ENCODE data around the gene CERS4. TPM values are rescaled to one million over a fixed set of nuclear protein-coding genes. Genes with fewer than 3 reads are reported as not detected.
"Not testable (repeated sequence)": the region's sequence is repeated elsewhere in the genome, so short reads cannot be mapped to it uniquely, and the experiment has no call there.

CERS4 gene
- total and polyA plus RNA-seq, 4 donors, result 14.4 to 33.7 (median 24.4) TPM

DNA sequence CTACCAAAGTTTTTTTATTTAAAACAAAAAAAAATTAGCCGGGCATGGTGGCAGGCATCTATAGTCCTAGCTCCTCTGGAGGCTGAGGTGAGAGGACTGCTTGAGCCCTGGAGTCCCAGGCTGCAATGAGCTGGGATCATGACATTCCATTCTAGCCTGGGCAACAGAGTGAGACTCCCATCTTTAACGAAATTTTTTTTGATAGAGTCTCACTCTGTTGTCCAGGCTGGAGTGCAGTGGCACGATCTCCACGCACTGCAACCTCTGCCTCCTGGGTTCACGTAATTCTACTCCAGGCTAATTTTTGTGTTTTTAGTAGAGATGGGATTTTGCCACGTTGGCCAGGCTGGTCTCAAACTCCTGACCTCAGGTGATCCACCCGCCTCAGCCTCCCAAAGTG is 1.8 kb upstream of the CERS4 start:
- DNase-seq; ATAC-seq (ENCODE audit: low FRiP score); H3K36me3 ChIP-seq (ENCODE audit: control insufficient read depth in 1 of 2, insufficient read depth in 2 of 2, low read length in 1 of 2); H3K27ac ChIP-seq (ENCODE audit: low read depth in 1 of 2, low read length in 2 of 2); H3K4me3 ChIP-seq (ENCODE audit: low read length in 2 of 2); H3K27me3 ChIP-seq (ENCODE audit: control insufficient read depth in 1 of 2, insufficient read depth in 2 of 2, low read length in 1 of 2); H3K9me3 ChIP-seq (ENCODE audit: control insufficient read depth, low read length); H3K4me1 ChIP-seq (ENCODE audit: control insufficient read depth in 1 of 2, insufficient read depth in 2 of 2, low read length in 2 of 2): not testable (repeated sequence)
- WGBS, 2 donors, result 88 to 90% methylated on average over 7 of the region's 7 CpGs
- intact Hi-C loops (cut with DNase I), result loop anchor here in 1 of 2 donors (5.0 kb wide), 1 partner anchor 45 kb away; no protein-coding TSS in a partner anchor

DNA sequence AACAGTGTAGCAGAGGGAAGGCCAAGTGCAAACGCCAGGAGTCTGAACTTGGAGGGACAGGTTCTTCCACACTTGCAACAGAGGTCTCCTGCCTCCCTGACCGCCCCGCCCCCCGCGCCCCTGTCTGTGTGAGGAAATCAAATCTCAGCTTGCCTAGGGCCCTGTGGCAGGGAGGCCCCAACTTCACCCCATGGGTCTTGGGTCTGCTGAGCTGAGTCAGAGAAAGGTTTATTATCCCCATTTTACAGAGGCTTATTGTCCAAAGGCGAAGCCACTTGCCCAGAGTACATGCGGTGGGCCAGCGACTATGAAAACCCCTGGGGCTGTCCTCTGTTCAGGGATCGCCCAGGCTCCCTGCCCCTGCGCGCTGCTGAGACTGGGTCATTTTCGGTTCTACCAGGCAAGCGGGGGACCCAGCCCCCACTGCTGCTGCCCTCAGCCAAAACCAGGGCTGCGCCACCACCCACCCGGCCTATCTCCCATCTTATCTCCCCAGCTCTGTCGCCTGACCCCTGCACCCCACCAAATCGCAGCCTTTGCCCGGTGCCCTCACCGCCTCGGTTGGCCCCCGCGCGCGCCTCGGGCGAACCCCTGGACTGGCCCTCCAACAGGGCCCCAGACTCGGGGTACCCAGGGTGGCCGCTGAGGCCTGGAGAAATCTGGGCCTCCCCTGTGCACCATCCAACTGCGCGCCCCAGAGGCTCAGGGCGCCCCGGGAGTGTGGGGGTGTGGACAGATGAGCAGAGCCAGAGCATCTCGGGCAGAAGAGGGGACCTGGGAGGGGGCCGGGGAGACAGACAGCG is 850 bp upstream of the CERS4 start:
- Histone ChIP-seq H3K9me3 (ENCODE audit: control insufficient read depth, low read length) (no peaks in the 10 kb centered on the region), H3K27me3 (ENCODE audit: control insufficient read depth in 1 of 2, insufficient read depth in 2 of 2, low read length in 1 of 2) (no peaks in the 10 kb centered on the region), H3K4me1 (ENCODE audit: control insufficient read depth in 1 of 2, insufficient read depth in 2 of 2, low read length in 2 of 2) (no peaks in the 10 kb centered on the region), H3K36me3 (ENCODE audit: control insufficient read depth in 1 of 2, insufficient read depth in 2 of 2, low read length in 1 of 2) (no peaks in the 10 kb centered on the region), H3K4me3 (ENCODE audit: low read length in 2 of 2) (peak overlapping the region; percentile 85 to 89), H3K27ac (ENCODE audit: low read depth in 1 of 2, low read length in 2 of 2) (no peak overlapping the region)
- peak; percentile 24 for ATAC-seq (ENCODE audit: low FRiP score)
- intact Hi-C loops (cut with DNase I), result loop anchor here in 1 of 2 donors (5.0 kb wide), 1 partner anchor 44 kb away; no protein-coding TSS in a partner anchor
- peak in 1 of 2 donors; percentile 80 for DNase-seq
- WGBS, 2 donors, result 19 to 21% methylated on average over 35 of the region's 35 CpGs

DNA sequence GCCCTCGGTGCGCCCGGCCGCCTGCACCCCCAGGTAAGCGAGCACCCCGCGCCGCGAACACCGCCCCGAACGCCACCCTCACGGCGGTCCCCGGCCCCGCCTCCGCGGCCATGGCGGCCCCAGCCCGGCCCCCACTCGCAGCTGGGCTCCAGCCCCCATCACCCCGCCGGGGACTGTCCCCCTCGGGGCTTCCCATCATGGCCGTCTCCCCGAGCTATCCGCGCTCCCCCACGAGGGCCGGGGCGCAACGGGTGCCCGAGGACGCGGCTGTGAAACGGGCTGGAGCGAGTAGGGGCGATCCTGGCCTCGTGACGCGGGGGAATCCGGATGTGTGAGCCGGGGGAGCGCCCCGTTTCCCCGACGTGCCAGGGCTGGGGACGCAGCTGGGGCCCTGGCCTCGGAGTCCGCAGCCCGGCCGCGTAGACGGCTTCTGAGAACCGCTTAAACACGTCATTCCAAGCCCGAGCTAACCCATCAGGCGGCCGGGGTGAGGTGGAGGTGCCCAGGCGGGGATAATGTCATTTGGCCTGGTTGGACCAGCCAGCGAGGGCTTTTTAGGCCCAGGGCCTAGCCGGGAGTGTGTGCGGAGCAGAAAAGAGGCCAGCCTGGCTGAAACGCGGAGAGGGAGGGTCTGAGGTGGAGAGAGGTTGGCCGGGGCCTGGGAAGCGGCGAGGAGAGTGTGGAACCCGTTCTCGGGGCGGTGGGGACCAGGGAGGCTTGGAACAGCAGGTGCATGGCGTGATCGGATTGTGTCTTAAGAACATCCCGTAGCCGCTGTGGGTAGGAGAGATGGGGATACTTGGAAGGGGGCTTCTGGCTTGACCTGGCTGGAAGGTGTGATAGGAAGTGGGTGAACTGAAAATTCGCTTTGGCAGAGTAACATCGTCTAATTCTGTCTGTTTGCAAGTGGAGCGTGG is 550 bp downstream of the CERS4 start:
- Histone ChIP-seq H3K36me3 (ENCODE audit: control insufficient read depth in 1 of 2, insufficient read depth in 2 of 2, low read length in 1 of 2) (no peaks in the 10 kb centered on the region), H3K4me3 (ENCODE audit: low read length in 2 of 2) (peak overlapping the region; percentile 85 to 89), H3K27ac (ENCODE audit: low read depth in 1 of 2, low read length in 2 of 2) (no peak overlapping the region), H3K9me3 (ENCODE audit: control insufficient read depth, low read length) (no peaks in the 10 kb centered on the region), H3K4me1 (ENCODE audit: control insufficient read depth in 1 of 2, insufficient read depth in 2 of 2, low read length in 2 of 2) (no peaks in the 10 kb centered on the region), H3K27me3 (ENCODE audit: control insufficient read depth in 1 of 2, insufficient read depth in 2 of 2, low read length in 1 of 2) (no peaks in the 10 kb centered on the region)
- DNase-seq, result peak; percentile 63 to 82
- intact Hi-C loops (cut with DNase I), result loop anchor here in 1 of 2 donors (5.0 kb wide), 1 partner anchor 43 kb away; no protein-coding TSS in a partner anchor
- peak; percentile 45 for ATAC-seq (ENCODE audit: low FRiP score)
- 3% methylated on average over 78 of the region's 78 CpGs for WGBS, 2 donors

DNA sequence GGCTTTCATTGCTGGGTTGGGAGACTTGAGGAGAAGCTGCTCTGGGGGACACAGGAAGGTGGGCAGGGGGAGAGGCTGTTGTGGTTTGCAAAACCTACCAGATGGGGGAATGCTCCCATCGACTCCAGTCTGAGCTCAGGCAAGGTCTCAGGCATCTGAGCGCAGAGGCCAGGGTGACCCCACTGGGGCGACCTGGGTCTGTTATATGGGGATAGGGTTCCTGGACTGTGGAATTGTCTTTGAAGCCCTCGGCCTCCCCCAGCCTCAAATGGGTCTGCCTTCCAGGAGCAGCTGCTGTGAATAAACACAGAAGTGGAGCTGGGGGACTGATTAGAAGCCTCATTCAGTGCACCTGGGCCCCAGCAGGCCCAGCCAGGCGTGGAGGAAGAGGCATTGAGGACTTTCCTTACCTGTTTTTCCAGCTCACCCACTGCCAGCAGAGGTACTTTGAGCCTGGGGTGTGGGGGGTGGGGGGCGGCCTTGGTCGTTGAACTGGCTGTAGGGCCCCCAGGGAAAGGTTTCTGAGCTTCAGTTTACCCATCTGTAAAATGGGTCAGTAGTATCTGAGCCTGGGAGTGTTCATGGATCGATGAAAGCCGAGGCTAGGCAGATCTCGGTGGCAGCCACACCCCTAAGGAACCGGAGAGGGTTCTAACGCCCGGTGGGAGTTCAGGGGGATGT is 1.4 kb downstream of the CERS4 start:
- no peaks in the 10 kb centered on the region for H3K36me3 ChIP-seq (ENCODE audit: control insufficient read depth in 1 of 2, insufficient read depth in 2 of 2, low read length in 1 of 2)
- no peaks in the 10 kb centered on the region for H3K4me1 ChIP-seq (ENCODE audit: control insufficient read depth in 1 of 2, insufficient read depth in 2 of 2, low read length in 2 of 2)
- H3K4me3 ChIP-seq (ENCODE audit: low read length in 2 of 2), result peak overlapping the region in 1 of 2 donors; percentile 85
- no peaks in the 10 kb centered on the region for H3K27me3 ChIP-seq (ENCODE audit: control insufficient read depth in 1 of 2, insufficient read depth in 2 of 2, low read length in 1 of 2)
- no peak for ATAC-seq (ENCODE audit: low FRiP score)
- H3K9me3 ChIP-seq (ENCODE audit: control insufficient read depth, low read length), result no peaks in the 10 kb centered on the region
- no peak overlapping the region for H3K27ac ChIP-seq (ENCODE audit: low read depth in 1 of 2, low read length in 2 of 2)
- DNase-seq, result no peak
- intact Hi-C loops (cut with DNase I), result no loop called here
- 83% methylated on average over 13 of the region's 13 CpGs for WGBS, 2 donors

DNA sequence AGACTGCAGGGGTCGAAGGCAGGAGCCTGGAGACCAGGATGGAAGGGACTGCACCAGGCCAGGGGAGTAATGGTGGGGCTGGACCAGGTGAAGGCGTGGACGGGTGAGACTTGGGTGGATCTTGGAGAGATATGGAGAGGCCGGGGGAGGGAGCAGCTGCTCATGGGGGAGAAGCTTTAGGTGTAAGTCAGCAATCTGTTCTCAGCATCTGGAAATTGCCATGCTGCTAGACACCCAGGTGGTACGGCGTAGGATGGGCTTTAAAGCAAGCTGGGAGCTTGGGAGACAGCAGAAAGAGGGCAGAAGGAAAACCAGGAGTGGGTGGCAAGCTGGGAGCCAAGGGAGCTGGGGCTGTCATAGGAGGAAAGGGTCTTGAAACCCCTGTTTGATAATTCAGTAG is 3.0 kb downstream of the CERS4 start:
- H3K27ac ChIP-seq (ENCODE audit: low read depth in 1 of 2, low read length in 2 of 2), result no peak overlapping the region
- ATAC-seq (ENCODE audit: low FRiP score) (no peak), DNase-seq (no peak)
- H3K4me3 ChIP-seq (ENCODE audit: low read length in 2 of 2), result no peak overlapping the region
- H3K27me3 ChIP-seq (ENCODE audit: control insufficient read depth in 1 of 2, insufficient read depth in 2 of 2, low read length in 1 of 2), result no peaks in the 10 kb centered on the region
- H3K36me3 ChIP-seq (ENCODE audit: control insufficient read depth in 1 of 2, insufficient read depth in 2 of 2, low read length in 1 of 2), result no peaks in the 10 kb centered on the region
- H3K4me1 ChIP-seq (ENCODE audit: control insufficient read depth in 1 of 2, insufficient read depth in 2 of 2, low read length in 2 of 2), result no peaks in the 10 kb centered on the region
- no peaks in the 10 kb centered on the region for H3K9me3 ChIP-seq (ENCODE audit: control insufficient read depth, low read length)
- 90 to 93% methylated on average over 6 of the region's 6 CpGs for WGBS, 2 donors
- intact Hi-C loops (cut with DNase I), result no loop called here

DNA sequence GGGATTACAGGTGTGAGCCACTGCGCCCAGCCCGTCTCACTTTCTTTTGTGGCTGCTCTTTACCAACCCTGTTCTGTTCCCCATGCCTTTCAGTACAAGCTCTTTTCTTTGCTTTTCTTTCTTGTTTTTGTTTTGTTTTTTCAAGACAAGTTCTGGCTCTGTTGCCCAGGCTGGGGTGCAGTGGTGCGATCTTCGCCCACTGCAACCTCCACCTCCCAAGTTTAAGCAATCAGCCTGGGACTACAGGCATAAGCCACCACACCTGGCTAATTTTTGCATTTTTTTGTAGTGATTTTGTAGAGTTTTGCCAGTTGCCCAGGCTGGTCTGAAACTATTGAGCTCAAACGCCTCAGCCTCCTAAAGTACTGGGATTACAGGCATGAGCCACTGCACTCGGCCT is 3.7 kb downstream of the CERS4 start:
- 80 to 85% methylated on average over 6 of the region's 6 CpGs for WGBS, 2 donors
- intact Hi-C loops (cut with DNase I), result no loop called here
- H3K36me3 ChIP-seq (ENCODE audit: control insufficient read depth in 1 of 2, insufficient read depth in 2 of 2, low read length in 1 of 2), result no peaks in the 10 kb centered on the region
- no peaks in the 10 kb centered on the region for H3K27me3 ChIP-seq (ENCODE audit: control insufficient read depth in 1 of 2, insufficient read depth in 2 of 2, low read length in 1 of 2)
- DNase-seq (no peak), ATAC-seq (ENCODE audit: low FRiP score) (no peak)
- H3K27ac ChIP-seq (ENCODE audit: low read depth in 1 of 2, low read length in 2 of 2), result no peak overlapping the region
- H3K4me1 ChIP-seq (ENCODE audit: control insufficient read depth in 1 of 2, insufficient read depth in 2 of 2, low read length in 2 of 2), result no peaks in the 10 kb centered on the region
- H3K9me3 ChIP-seq (ENCODE audit: control insufficient read depth, low read length), result no peaks in the 10 kb centered on the region
- H3K4me3 ChIP-seq (ENCODE audit: low read length in 2 of 2), result no peak overlapping the region

DNA sequence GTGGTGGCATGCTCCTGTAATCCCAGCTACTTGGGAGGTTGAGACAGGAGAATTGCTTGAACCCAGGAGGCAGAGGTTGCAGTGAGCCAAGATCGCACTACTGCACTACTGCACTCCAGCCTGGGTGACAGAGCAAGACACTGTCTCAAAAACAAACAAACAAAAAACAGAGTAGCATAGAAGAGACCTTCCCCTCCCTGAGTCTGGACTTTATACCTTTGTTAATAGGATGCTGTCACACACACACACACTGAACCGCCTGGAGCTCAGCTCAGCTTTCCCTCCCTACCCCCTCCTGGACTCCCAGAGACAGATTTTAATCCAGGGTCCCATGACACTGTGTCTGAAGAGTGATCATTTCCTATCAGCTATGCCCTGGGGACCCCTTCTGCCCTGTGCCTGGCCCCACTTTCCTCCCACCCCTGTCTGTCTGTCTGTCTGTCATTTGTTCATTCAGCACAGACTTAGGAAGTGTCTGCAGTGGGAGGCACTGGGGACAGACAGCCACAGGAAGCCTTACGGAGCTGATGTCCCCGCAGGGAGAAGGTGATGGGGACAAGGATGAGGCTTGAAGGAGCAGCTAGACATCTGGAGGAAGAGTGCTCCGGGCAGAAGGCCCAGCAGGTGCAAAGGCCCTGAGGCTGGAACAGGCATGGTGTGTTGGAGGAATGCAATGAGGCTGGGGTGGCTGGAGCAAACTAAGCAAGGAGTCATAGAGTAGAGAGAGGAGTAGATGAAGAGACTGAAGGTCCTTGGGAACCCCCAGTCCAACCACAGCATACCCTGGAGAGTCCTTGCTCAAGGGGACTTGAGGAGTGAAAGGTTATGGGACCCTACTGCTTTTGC is 4.9 kb downstream of the CERS4 start:
- 95 to 97% methylated on average over 5 of the region's 5 CpGs for WGBS, 2 donors
- no peaks in the 10 kb centered on the region for H3K9me3 ChIP-seq (ENCODE audit: control insufficient read depth, low read length)
- H3K36me3 ChIP-seq (ENCODE audit: control insufficient read depth in 1 of 2, insufficient read depth in 2 of 2, low read length in 1 of 2), result no peaks in the 10 kb centered on the region
- no peak overlapping the region for H3K27ac ChIP-seq (ENCODE audit: low read depth in 1 of 2, low read length in 2 of 2)
- ATAC-seq (ENCODE audit: low FRiP score) (no peak), DNase-seq (no peak)
- H3K27me3 ChIP-seq (ENCODE audit: control insufficient read depth in 1 of 2, insufficient read depth in 2 of 2, low read length in 1 of 2), result no peaks in the 10 kb centered on the region
- no peaks in the 10 kb centered on the region for H3K4me1 ChIP-seq (ENCODE audit: control insufficient read depth in 1 of 2, insufficient read depth in 2 of 2, low read length in 2 of 2)
- intact Hi-C loops (cut with DNase I), result no loop called here
- H3K4me3 ChIP-seq (ENCODE audit: low read length in 2 of 2), result no peak overlapping the region

DNA sequence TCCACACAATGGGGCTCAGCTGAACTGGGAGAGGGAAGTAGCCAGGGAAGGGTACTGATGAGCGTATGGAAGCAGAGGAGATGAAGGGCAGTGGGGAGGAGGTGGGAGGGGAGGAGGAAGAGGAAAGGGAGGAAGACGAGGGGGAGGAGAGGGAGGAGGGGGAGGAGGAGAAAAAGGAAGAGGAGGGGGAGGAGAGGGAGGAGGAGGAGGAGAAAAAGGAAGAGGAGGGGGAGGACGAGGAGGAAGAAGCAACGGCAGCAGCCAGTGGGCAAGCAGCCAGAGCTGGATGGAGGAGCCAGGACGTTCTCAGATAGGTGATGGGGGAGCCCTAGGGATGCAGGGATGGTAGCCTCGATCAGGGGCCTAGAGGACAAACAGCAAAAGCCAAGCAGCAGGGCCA is 5.6 kb downstream of the CERS4 start:
- 55 to 57% methylated on average over 5 to 6 of the region's 6 CpGs for WGBS, 2 donors
- no peaks in the 10 kb centered on the region for H3K4me1 ChIP-seq (ENCODE audit: control insufficient read depth in 1 of 2, insufficient read depth in 2 of 2, low read length in 2 of 2)
- ATAC-seq (ENCODE audit: low FRiP score), result no peak
- intact Hi-C loops (cut with DNase I), result no loop called here
- no peak overlapping the region for H3K27ac ChIP-seq (ENCODE audit: low read depth in 1 of 2, low read length in 2 of 2)
- no peaks in the 10 kb centered on the region for H3K27me3 ChIP-seq (ENCODE audit: control insufficient read depth in 1 of 2, insufficient read depth in 2 of 2, low read length in 1 of 2)
- H3K9me3 ChIP-seq (ENCODE audit: control insufficient read depth, low read length), result no peaks in the 10 kb centered on the region
- H3K36me3 ChIP-seq (ENCODE audit: control insufficient read depth in 1 of 2, insufficient read depth in 2 of 2, low read length in 1 of 2), result no peaks in the 10 kb centered on the region
- no peak for DNase-seq
- no peak overlapping the region for H3K4me3 ChIP-seq (ENCODE audit: low read length in 2 of 2)

All from aorta (tissue), 5 donors.